ENCODE measurements around the gene CRKL. TPM values are rescaled to one million over a fixed set of nuclear protein-coding genes. Genes with fewer than 3 reads are reported as not detected.

CRKL gene
- total RNA-seq, 1 donor from 2014 or later: 59.1 TPM

- DNase-seq (ENCODE audit: low spot score): no peak
- no peaks in the 10 kb centered on the region for H3K9me3 Mint-ChIP-seq (ENCODE audit: unreplicated experiment)
- no peak for TF ChIP-seq CTCF (IDR thresholded peaks at IDR 0.05; ENCODE audit: unreplicated experiment)
- peaks cover 19% of the 10 kb centered on the region for H3K27me3 Mint-ChIP-seq (ENCODE audit: unreplicated experiment)
- no peaks in the 10 kb centered on the region for H3K36me3 Mint-ChIP-seq (ENCODE audit: low read depth, unreplicated experiment)
- no peak overlapping the region for H3K27ac Mint-ChIP-seq (ENCODE audit: unreplicated experiment)
- no peak overlapping the region for H3K4me3 Mint-ChIP-seq (ENCODE audit: unreplicated experiment)
- H3K4me1 Mint-ChIP-seq (ENCODE audit: unreplicated experiment): peaks cover 8% of the 10 kb centered on the region
Observed at GRCh38 chr22:20977516-20978170, 60.4 kb downstream of the CRKL start.

- Mint-ChIP-seq H3K27ac (ENCODE audit: unreplicated experiment) (no peak overlapping the region), H3K9me3 (ENCODE audit: unreplicated experiment) (no peaks in the 10 kb centered on the region), H3K4me1 (ENCODE audit: unreplicated experiment) (peaks cover 14% of the 10 kb centered on the region), H3K27me3 (ENCODE audit: unreplicated experiment) (peaks cover 21% of the 10 kb centered on the region), H3K36me3 (ENCODE audit: low read depth, unreplicated experiment) (no peaks in the 10 kb centered on the region), H3K4me3 (ENCODE audit: unreplicated experiment) (no peak overlapping the region)
- no peak for DNase-seq (ENCODE audit: low spot score)
- no peak for TF ChIP-seq CTCF (IDR thresholded peaks at IDR 0.05; ENCODE audit: unreplicated experiment)
Observed at GRCh38 chr22:20978419-20978818, 61.2 kb downstream of the CRKL start.

GRCh38 chr22:20979243-20979809, 62.1 kb downstream of the CRKL start:
- no peak overlapping the region for H3K4me3 Mint-ChIP-seq (ENCODE audit: unreplicated experiment)
- H3K27ac Mint-ChIP-seq (ENCODE audit: unreplicated experiment): no peak overlapping the region
- DNase-seq (ENCODE audit: low spot score): peak; percentile 45
- no peaks in the 10 kb centered on the region for H3K36me3 Mint-ChIP-seq (ENCODE audit: low read depth, unreplicated experiment)
- H3K9me3 Mint-ChIP-seq (ENCODE audit: unreplicated experiment): no peaks in the 10 kb centered on the region
- peaks cover 21% of the 10 kb centered on the region for H3K27me3 Mint-ChIP-seq (ENCODE audit: unreplicated experiment)
- TF ChIP-seq CTCF (IDR thresholded peaks at IDR 0.05; ENCODE audit: unreplicated experiment): no peak
- H3K4me1 Mint-ChIP-seq (ENCODE audit: unreplicated experiment): peaks cover 14% of the 10 kb centered on the region

GRCh38 chr22:20979940-20980453, 62.8 kb downstream of the CRKL start:
- Mint-ChIP-seq H3K4me1 (ENCODE audit: unreplicated experiment) (peaks cover 14% of the 10 kb centered on the region), H3K4me3 (ENCODE audit: unreplicated experiment) (peak overlapping the region; percentile 78), H3K27me3 (ENCODE audit: unreplicated experiment) (peaks cover 21% of the 10 kb centered on the region), H3K9me3 (ENCODE audit: unreplicated experiment) (no peaks in the 10 kb centered on the region), H3K27ac (ENCODE audit: unreplicated experiment) (peak overlapping the region; percentile 75), H3K36me3 (ENCODE audit: low read depth, unreplicated experiment) (no peaks in the 10 kb centered on the region)
- no peak for DNase-seq (ENCODE audit: low spot score)
- TF ChIP-seq CTCF (IDR thresholded peaks at IDR 0.05; ENCODE audit: unreplicated experiment): no peak

- peaks cover 14% of the 10 kb centered on the region for H3K4me1 Mint-ChIP-seq (ENCODE audit: unreplicated experiment)
- no peak overlapping the region for H3K27ac Mint-ChIP-seq (ENCODE audit: unreplicated experiment)
- no peak overlapping the region for H3K4me3 Mint-ChIP-seq (ENCODE audit: unreplicated experiment)
- TF ChIP-seq CTCF (IDR thresholded peaks at IDR 0.05; ENCODE audit: unreplicated experiment): no peak
- H3K27me3 Mint-ChIP-seq (ENCODE audit: unreplicated experiment): peaks cover 16% of the 10 kb centered on the region
- no peaks in the 10 kb centered on the region for H3K36me3 Mint-ChIP-seq (ENCODE audit: low read depth, unreplicated experiment)
- no peaks in the 10 kb centered on the region for H3K9me3 Mint-ChIP-seq (ENCODE audit: unreplicated experiment)
- no peak for DNase-seq (ENCODE audit: low spot score)
Observed at GRCh38 chr22:20980523-20980922, 63.3 kb downstream of the CRKL start.

All from endothelial cell (in vitro differentiated cells).